NCI-H2029 treated with DMSO at 0.1 percent for 48 hours (cell line): ENCODE data around the gene RITA1.
A peak's percentile ranks its signal among the peaks of the same experiment; 100 is the strongest.

Experiments
- DNase-seq: peaks from one replicate; lab custom pipeline; 2025; lab: John Stamatoyannopoulos, UW

The RITA1 gene

DNA sequence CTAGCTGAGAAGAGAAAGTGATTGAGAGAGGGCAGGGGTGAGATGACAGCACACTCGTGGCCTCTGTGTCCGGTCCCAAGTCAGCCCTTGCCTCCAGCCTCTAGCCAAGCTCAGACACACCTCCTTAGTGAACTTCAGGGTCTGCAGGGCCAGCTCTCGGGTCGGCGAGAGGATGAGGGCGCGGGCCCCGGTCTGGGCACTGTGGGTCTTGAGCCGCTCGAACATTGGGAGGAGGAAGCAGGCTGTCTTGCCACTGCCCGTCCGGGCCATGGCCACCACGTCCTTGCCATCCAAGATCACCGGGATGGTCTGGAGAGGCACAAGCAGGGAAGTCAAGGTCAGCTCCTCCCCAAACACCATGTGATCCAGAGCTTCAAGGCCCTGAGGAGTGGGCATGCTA, 6.5 kb upstream of the RITA1 start:
- no peak for DNase-seq

DNA sequence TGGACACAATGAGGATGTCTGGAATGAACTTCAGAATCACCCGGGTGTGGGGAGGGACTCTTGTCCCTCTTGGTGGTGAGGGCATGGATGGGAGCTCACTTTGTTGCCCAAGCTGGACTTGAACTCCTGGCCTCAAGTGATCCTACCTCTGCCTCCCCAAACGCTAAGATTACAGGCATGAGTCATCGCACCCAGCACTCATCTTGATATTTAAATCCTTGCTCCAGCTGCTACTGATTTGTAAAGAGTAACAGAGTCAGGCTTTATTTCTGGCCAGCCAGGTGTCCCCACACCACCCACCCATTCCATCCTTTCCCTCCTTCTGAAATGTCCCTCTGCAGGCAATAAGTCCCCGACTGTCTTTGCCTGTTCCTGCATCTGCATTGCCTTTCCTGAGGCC, 5.2 kb upstream of the RITA1 start:
- no peak for DNase-seq

DNA sequence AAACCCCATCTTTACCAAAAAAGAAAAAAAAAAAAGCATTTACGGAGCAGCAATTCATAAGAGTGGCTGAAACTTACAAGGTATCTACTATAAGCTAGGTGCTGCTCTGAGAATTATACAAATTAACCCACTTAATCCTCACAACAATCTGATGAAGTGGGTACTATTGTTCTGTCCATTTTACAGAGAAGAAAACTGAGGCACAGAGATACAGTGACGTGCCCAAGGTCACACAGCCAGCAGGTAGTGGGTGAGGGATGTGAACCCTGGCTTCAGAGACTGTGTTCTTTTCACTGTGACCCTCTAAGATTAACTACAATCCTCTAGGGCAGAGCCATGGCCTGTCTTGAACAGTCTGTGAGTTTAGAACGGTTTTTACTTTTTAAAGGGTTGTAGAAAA, 3.5 kb upstream of the RITA1 start:
- DNase-seq: no peak

DNA sequence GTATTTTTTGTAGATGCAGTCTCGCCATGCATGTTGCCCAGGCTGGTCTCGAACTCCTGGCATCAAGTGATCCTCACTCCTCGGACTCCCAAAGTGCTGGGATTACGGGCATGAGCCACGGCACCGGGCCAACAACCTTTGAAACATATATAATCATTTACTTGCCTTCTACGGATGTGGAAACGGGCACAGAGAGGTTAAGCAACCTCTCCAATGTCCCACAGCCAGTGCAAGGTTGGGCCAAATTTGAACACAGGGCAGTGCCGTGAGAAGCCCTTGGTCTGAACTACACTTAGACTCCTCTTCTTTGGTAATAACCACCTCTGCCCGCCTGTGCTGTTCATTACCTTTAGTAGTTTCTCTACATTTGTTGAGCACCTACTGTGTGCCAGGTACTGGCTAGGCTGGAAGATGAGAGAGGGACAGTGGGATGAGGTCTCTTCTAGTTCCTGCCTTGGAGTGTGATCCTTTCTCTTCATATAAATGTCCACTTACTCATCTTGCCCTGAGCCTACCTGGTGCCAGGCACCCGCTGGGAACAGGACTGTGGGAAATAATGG, 2.4 kb upstream of the RITA1 start:
- no peak for DNase-seq

DNA sequence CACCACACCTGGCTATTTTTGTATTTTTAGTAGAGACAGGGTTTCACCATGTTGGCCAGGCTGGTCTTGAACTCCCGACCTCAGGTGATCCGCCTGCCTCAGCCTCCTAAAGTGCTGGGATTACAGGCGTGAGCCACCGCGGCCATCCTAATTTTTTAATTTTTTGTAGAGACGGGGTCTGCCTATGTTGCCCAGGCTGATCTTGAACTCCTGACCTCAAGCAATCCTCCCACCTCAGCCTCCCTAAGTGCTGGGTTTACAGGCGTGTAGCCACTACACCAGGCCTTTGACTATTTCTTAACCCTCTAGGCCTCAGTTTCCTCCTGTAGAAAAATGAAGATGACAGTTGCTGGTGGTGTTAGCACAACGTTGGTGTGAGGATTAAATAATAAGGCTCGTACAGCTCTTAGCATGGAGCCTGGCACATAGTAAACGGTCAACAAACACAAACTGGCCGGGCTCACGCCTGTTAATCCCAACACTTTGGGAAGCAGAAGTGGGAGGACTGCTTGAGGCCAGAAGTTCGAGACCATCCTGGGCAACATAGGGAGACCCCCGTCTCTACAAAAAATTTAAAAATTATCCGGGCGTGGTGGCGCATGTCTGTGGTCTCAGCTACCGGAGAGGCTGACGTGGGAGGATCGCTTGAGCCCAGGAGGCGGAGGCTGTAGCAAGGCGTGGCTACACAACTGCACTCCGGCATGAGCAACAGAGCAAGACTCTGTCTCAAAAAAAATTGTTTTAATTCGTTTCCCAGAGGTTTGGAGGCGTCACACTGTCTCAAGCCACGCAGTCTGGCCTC, 1.2 kb upstream of the RITA1 start:
- DNase-seq: no peak

DNA sequence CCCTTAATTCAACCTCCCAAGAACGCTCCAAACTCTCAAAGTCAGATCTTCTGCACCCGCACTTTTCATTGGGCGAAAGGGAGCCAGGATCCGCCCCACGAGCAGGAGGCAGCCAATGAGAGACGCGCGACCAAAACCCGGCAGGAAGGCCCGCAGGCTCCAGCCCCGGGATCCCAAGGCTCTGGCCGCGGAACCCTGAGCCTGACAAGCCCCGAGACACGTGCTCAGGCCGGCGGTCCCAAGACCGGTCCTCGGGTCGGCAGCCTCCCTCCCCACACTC, 681 bp upstream of the RITA1 start:
- DNase-seq: peak; percentile 67

DNA sequence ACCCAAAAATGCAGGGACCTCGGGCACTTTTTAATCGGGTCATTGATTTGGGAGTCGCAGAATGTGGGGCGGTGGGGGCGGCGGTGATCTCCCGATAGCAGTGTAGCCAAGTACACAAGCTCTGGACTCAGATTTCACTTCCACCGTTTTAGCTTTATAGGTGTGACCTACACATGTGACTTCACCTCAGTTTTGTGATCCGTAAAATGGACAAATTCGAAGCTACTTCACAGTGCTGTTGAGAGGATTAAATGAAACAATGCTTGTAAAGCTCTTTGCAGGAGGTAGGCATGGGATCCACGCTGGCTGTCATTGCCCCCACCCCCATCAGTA, 478 bp downstream of the RITA1 start:
- DNase-seq: no peak

DNA sequence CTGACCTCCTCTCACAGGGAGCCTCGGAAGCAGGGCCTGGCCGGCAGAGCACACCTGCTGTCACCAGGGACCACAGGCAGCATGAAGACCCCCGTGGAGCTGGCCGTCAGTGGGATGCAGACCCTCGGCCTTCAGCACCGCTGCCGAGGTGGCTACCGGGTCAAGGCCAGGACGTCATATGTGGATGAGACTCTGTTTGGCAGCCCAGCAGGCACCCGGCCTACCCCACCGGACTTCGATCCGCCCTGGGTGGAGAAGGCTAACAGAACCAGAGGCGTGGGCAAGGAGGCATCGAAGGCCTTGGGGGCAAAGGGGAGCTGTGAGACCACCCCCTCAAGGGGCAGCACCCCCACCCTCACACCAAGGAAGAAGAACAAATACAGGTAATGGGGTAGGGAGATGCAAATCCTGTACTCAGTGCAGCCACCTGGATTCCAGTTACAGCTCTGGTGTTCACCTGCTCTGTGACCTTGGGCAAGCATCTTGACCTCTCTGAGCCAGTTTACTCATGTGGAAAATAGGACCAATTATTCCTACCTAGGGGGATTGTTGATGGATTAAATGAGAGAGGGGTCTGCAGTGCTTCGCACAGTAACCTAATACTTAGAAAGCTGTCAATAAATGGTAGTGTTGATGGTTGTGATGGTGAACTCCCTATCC, 1.3 kb downstream of the RITA1 start:
- no peak for DNase-seq

DNA sequence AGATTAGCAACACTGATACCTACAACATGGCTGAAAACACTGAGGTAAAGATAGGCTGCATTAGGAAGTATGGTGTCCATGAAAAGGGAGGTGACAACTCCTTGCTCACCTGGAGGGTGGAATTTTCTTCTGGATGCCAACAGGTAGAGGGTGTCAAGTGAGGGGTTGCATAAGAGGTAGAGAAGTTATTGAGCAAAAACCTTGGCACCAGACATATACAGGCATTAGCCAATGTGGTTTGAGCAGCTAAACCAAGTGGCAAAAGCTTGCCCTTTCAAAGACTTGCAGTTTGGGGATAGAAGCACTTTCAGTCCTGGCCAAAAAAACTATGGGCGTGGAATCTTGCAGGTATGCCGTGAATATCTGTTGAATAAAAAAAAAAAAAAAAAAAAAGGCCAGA, 3.8 kb downstream of the RITA1 start:
- DNase-seq: no peak

DNA sequence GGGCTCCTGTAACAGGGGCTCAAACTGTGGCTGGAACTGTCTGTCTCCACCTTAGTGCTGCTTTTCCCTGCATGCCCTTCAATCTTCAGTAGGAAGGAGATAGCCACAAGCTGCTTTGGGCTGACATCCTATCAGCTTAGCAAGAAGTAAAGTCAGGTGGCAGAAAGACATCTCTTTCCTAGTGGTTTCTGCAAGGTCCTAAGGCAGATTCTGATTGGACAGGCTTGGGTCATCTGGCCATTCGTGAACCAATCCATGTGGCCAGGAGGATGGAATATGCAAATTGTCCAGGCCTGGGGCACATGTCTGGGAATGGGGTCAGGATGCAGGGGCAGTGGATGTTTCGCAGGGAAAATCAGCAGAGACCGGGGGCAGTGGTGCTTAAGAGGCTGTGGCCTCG, 5.2 kb downstream of the RITA1 start:
- DNase-seq: no peak

DNA sequence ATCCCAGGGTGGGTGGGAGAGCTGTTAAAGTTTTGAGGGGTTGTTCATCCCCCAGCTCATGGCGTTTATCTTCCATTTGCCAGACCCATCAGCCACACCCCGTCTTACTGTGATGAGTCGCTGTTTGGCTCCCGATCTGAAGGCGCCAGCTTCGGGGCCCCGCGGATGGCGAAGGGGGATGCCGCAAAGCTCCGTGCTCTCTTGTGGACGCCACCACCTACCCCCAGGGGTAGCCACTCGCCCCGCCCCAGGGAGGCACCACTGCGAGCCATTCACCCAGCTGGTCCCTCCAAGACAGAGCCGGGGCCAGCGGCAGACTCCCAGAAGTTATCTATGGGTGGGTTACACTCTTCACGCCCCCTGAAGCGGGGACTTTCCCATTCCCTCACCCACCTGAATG, 5.7 kb downstream of the RITA1 start:
- DNase-seq: no peak

DNA sequence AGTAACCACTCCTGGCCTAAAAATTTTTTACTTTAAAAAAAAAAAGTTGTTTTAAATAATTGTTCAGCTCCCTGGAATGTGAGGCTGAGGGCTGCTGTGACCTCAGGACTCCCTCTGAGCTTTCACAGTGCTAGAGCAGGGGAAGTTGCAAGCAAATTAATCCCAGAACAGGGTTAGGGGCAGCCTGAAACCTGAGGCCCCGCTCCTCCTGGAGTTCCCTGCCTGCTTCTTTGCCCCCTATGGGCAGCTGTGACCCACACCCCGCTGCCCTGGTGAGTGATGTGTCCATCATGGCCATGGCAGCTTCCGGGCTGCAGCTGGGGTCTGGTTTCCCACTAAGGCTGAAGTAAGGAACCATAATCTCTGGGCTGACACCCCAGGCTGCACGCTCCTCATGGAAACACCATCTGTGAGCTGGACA, 9.5 kb downstream of the RITA1 start:
- DNase-seq: no peak

DNA sequence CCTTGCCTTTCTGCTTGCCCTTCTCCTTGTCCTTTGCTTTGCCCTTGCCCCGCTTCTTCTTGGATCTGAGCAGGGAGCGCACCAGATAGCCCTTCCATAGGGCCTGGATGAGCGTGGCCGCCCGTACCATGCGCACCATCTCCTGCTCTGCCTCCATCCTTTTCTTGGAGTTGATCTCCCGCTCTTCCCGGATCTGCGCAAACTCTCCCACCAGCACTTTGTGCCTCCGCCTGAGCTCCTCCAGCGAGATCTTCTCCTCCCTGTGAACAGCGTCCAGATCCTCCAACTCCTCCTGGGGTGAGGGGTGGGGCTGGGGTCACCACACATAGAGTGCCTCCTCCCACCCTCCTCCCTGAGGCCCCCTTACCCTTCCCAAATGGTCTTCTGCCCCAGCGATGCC, 10.1 kb downstream of the RITA1 start:
- DNase-seq: no peak

DNA sequence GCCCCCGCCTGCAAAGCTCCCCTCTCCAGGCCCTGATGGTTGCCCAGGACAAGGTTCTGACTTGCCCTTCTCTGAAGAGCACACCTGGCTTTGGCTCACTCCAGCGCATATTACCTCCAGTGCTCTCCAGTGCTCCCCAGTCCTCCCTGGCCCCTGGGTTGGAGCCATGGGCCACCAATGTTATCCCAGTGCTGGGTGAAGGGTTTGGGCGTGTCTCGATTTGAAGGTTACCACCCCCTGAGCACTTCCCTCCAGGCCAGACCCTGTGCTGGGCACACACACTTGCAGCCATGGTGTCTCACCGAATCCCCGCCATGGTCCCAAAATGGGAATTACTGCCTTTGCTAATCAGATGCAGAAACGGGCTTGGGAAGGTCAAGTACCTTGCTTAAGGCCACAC, 11.1 kb downstream of the RITA1 start:
- no peak for DNase-seq

DNA sequence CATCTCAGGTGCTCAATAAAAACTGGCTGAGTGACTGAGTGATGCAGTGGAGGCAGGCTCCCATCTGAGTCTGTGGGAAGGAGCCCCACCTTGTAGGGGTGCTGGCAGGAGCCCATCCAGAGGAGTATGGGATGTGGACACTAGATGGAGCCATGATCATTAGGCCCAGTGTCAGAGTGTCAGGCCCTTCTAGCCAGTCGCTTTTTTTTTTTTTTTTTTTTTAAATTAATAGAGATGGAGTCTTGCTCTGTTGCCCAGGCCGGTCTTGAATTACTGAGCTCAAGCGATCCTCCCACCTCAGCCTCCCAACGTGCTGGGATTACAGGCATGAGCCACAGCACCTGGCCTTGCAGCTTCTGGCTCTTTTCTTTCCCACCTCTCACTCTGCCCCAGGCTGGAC, 11.5 kb downstream of the RITA1 start:
- peak; percentile 46 for DNase-seq

DNA sequence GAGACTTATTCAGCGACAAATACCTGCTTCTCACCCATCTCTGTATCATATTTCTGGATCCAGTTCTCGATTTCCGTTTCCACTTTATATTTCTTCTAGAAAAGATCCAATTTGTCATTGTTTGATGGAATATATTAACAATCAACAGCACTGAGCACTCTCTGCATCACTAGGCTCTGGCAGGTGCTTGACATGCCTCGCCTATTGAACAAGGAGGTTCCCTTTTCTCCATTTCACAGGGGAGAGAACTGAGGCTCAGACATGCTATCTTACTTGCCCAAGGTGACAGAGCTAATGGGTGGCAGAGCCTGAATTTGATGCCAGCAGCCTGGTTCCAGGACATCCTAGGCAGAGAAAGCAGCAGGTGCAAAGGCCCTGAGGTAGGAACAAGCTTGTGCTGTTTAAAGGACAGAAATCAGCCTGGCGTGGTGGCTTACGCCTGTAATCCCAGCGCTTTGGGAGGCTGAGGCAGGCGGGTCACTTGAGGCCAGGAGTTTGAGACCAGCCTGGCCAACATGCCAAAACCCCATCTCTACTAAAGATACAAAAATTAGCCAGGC, 12.1 kb downstream of the RITA1 start:
- no peak for DNase-seq

DNA sequence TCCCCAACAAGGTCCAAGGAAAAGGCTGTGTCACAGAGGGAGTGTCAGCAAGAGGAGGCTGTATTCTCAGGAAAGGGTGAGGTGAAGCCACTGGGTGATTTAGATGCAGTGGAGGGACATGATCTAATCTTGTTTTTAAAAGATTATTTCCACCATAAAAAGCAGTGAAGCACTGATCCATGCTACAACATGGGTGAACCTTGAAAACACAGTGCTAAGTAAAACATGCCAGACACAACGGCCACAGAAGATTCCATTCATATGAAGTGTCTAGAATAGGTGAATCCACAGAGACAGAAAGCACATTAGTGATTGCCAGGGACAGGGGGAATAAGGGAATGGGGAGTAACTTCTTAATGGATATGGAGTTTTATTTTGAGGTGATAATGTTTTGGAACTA, 12.8 kb downstream of the RITA1 start:
- DNase-seq: no peak

DNA sequence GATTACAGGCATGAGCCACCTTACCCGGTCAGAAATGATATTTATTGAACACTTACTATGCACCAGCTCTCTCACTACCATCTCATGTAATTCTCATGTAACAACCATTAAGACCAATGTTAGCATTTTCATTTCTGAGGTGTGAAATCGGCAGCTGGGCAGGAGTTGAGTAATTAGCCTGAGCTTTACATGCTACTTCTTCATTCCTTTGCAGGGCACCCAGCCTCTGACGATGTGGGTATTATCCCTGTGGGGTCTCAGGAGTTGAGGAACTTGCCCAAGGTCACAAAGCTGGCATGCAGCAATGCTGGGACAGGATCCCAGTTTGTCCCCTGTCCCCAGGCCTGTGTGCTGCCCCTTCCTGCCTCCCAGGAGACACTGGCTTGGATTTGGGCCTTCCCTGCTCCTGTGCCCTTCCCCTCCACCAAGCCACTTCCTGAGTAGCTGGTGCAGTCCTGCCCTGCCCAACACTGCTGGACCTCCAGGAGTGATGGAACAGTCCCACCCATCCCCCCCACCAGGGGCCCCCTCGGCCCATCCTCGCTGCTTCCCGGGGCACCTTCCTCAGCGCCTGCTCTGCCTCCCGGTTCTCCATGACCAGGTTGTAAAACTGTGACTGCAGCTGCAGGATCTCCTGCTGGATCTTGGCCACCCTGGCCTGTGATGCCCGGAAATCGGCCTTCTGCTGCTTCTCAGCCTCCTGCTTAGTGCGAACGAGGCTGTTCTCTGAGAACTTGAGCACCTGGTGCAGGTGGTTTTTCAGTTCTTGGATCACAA, 14.7 kb downstream of the RITA1 start:
- DNase-seq: no peak

DNA sequence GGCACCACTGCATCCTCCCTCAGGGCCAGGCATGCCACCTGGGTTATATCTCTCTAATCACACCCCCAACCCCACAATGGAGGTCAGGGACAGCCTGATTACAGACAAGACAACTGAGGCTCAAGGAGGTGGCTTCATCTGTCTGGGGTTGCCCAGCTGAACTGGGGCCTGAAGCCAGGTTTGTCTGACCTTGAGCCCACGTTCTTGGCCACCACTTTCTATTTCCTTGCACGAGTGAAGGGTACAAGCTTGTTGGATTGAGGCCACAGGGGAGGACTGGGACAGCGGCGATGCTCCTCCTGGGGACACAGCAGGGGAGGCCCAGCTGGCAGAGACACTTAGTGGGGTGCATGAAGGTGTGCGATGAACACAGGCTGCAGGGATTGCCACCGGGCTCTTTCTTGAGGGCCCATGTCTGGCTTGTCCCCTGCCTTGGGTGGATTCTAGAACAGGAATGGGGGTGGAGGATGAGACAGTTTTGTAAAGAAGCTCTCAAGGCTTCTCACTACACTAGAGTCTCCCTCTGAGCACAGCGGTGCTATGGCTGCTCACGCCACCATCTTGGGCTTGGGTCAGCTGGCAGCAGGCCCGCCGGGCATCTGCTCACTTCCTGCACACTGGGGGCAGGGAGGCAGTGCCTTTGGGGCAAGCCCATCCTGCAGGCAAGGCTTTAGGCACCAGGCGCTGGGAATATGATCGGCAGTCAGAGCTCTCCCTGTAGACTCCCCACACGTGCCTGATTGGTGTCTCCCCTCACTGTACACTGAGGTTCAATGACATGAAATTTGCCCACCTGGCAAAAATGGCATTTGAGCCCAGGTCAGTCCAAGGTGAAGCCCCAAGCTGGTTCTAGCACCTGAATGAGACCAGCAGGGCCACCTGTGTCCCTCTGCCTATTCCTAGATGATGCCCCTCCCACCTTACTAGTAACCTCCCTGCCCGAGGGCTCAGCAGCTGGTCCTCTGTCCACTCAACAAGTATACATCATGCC, 16.0 kb downstream of the RITA1 start:
- no peak for DNase-seq

DNA sequence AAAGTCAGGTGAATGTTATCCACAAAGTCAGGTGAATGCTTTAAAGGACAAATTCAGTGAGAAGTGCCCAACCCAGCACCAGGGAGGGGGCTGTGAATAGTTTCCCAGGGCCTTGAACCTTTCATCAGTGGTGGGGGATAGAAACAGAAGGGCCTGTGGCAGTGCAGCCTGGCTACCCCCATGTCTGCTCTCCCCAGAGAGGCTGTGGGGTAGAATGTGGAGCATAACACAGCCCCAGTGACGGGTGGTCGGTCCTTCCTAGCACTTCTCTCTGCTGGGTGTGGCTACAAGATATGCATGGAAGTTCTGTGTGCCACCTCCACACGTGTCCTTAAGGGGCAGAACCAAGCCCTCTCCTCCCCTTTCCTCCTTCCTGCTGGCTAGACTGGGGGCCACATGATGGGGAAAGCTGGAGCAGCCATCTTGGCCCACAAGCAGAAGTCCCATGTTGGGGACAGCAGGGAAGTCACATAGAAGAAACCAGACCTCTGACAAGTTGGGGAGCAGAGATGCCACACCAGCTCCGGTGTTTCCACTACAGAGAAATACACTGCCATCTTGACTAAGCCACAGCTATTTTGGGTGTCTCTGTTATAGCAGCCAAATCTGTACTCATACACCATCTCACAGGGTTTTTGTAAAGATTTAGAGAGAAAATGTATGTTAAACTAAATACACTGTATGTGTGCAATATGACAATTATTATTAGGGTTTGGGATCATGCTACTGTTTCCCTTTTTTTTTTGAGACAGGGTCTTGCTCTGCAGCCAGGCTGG, 17.0 kb downstream of the RITA1 start:
- no peak for DNase-seq
